ENCODE measurements around the gene ITPKC. TPM values are rescaled to one million over a fixed set of nuclear protein-coding genes. Genes with fewer than 3 reads are reported as not detected.

The ITPKC gene
- total and polyA plus RNA-seq, 2 experiments from 2014 or later, result 5.3 to 12.6 TPM

DNA sequence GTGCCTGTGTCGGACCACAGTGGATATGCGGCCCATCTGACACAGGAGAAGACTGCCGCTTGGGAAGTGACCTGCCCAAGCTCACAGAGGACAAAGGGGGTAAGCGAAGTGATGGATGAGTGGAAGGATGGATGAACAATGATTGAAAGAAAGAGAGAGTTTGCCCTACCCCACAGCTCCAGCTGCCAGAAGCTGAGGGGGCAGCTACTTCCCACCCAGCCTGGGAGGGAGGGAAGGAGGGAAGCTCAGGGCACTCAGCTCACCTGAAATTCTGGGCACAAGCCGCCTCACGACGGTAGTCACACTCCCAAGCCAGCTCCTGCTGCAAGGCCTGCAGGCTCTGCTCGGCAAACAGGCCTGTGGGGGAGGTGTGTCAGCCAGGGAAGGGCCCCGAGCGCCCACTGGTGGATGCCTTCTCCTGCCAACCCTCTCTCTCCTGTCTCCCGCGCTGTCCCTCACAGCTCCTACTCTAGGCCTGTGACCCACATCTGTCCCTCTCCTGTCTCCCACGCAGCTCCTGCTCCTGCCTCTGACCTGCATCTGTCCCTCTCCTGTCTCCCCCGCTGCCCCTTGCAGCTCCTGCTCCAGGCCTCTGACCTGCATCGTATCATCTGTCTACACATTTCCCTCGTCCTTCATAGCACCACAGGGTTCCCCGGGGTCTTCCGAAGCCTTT is 14.4 kb upstream of the ITPKC start:
- H3F3A ChIP-seq (replicated peaks; ENCODE audit: low read depth), result 0 out of 2 replicates have a peak, but pooled peaks cover 6% of the 10 kb centered on the region

More for the DNA sequence above, 14.4 kb upstream of the ITPKC start:
- H4K20me1 ChIP-seq (replicated peaks; ENCODE audit: insufficient read depth), result no peaks in the 10 kb centered on the region; the same call in 1 of the 2 replicates
- H3K36me3 ChIP-seq (ENCODE audit: insufficient read depth), result 0 out of 2 replicates have a peak, but pooled peaks cover 3% of the 10 kb centered on the region
- H3K79me2 ChIP-seq (replicated peaks; ENCODE audit: insufficient read depth), result no peaks in the 10 kb centered on the region; the same call in 1 of the 2 replicates
- ATAC-seq, result peak; percentile 99
- peak; percentile 82 for DNase-seq (ENCODE audit: low spot score)
- 0 out of 2 replicates have a peak, but pooled peaks cover 3% of the 10 kb centered on the region for H3K4me1 ChIP-seq (ENCODE audit: insufficient read depth)
- Mint-ChIP-seq H3K36me3 (ENCODE audit: low read depth) (peaks cover 46% of the 10 kb centered on the region), H3K27me3 (ENCODE audit: insufficient read depth, low read depth, poor library complexity) (peaks cover 15% of the 10 kb centered on the region), H3K4me1 (peaks cover 10% of the 10 kb centered on the region), H3K4me3 (no peak overlapping the region; the same call in 2 of the 3 replicates), H3K27ac (no peak overlapping the region; the same call in 1 of the 2 replicates), H3K9me3 (no peaks in the 10 kb centered on the region)
- H2AFZ ChIP-seq, result no peak overlapping the region
- H3K27me3 ChIP-seq (ENCODE audit: insufficient read depth), result no peaks in the 10 kb centered on the region
- H3K27ac ChIP-seq (ENCODE audit: low read depth), result peak overlapping the region; percentile 39; the same call in 1 of the 2 replicates
- no peak overlapping the region for H3K4me3 ChIP-seq
- no peaks in the 10 kb centered on the region for H3K9me2 ChIP-seq (ENCODE audit: insufficient read depth)
- TF ChIP-seq, protein P1, sequence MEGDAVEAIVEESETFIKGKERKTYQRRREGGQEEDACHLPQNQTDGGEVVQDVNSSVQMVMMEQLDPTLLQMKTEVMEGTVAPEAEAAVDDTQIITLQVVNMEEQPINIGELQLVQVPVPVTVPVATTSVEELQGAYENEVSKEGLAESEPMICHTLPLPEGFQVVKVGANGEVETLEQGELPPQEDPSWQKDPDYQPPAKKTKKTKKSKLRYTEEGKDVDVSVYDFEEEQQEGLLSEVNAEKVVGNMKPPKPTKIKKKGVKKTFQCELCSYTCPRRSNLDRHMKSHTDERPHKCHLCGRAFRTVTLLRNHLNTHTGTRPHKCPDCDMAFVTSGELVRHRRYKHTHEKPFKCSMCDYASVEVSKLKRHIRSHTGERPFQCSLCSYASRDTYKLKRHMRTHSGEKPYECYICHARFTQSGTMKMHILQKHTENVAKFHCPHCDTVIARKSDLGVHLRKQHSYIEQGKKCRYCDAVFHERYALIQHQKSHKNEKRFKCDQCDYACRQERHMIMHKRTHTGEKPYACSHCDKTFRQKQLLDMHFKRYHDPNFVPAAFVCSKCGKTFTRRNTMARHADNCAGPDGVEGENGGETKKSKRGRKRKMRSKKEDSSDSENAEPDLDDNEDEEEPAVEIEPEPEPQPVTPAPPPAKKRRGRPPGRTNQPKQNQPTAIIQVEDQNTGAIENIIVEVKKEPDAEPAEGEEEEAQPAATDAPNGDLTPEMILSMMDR (conservative IDR thresholded peaks at IDR 0.05; ENCODE audit: low read depth in 2 of 2), result peak; percentile 52 to 81
- TF ChIP-seq, protein P2, sequence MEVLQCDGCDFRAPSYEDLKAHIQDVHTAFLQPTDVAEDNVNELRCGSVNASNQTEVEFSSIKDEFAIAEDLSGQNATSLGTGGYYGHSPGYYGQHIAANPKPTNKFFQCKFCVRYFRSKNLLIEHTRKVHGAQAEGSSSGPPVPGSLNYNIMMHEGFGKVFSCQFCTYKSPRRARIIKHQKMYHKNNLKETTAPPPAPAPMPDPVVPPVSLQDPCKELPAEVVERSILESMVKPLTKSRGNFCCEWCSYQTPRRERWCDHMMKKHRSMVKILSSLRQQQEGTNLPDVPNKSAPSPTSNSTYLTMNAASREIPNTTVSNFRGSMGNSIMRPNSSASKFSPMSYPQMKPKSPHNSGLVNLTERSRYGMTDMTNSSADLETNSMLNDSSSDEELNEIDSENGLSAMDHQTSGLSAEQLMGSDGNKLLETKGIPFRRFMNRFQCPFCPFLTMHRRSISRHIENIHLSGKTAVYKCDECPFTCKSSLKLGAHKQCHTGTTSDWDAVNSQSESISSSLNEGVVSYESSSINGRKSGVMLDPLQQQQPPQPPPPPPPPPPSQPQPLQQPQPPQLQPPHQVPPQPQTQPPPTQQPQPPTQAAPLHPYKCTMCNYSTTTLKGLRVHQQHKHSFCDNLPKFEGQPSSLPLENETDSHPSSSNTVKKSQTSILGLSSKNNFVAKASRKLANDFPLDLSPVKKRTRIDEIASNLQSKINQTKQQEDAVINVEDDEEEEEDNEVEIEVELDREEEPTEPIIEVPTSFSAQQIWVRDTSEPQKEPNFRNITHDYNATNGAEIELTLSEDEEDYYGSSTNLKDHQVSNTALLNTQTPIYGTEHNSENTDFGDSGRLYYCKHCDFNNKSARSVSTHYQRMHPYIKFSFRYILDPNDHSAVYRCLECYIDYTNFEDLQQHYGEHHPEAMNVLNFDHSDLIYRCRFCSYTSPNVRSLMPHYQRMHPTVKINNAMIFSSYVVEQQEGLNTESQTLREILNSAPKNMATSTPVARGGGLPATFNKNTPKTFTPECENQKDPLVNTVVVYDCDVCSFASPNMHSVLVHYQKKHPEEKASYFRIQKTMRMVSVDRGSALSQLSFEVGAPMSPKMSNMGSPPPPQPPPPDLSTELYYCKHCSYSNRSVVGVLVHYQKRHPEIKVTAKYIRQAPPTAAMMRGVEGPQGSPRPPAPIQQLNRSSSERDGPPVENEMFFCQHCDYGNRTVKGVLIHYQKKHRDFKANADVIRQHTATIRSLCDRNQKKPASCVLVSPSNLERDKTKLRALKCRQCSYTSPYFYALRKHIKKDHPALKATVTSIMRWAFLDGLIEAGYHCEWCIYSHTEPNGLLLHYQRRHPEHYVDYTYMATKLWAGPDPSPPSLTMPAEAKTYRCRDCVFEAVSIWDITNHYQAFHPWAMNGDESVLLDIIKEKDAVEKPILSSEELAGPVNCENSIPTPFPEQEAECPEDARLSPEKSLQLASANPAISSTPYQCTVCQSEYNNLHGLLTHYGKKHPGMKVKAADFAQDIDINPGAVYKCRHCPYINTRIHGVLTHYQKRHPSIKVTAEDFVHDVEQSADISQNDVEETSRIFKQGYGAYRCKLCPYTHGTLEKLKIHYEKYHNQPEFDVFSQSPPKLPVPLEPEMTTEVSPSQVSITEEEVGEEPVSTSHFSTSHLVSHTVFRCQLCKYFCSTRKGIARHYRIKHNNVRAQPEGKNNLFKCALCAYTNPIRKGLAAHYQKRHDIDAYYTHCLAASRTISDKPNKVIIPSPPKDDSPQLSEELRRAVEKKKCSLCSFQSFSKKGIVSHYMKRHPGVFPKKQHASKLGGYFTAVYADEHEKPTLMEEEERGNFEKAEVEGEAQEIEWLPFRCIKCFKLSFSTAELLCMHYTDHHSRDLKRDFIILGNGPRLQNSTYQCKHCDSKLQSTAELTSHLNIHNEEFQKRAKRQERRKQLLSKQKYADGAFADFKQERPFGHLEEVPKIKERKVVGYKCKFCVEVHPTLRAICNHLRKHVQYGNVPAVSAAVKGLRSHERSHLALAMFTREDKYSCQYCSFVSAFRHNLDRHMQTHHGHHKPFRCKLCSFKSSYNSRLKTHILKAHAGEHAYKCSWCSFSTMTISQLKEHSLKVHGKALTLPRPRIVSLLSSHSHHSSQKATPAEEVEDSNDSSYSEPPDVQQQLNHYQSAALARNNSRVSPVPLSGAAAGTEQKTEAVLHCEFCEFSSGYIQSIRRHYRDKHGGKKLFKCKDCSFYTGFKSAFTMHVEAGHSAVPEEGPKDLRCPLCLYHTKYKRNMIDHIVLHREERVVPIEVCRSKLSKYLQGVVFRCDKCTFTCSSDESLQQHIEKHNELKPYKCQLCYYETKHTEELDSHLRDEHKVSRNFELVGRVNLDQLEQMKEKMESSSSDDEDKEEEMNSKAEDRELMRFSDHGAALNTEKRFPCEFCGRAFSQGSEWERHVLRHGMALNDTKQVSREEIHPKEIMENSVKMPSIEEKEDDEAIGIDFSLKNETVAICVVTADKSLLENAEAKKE (CRISPR knock-in tag; IDR thresholded peaks at IDR 0.05), result no peak
- no peak overlapping the region for H3K4me2 ChIP-seq

Data from GM23338 (cell line).